ENCODE data around the gene CYP11A1.

Gene CYP11A1

GRCh38 chr15:74382004-74382816, 14.8 kb upstream of the CYP11A1 start:
- Histone ChIP-seq H3K27me3 (ENCODE audit: insufficient read depth, poor library complexity, severe bottlenecking) (no peaks in the 10 kb centered on the region), H3K27ac (replicated peaks) (no peak overlapping the region), H3K4me3 (replicated peaks; ENCODE audit: insufficient read depth, low read length) (no peak overlapping the region)
- TF ChIP-seq, protein P1, sequence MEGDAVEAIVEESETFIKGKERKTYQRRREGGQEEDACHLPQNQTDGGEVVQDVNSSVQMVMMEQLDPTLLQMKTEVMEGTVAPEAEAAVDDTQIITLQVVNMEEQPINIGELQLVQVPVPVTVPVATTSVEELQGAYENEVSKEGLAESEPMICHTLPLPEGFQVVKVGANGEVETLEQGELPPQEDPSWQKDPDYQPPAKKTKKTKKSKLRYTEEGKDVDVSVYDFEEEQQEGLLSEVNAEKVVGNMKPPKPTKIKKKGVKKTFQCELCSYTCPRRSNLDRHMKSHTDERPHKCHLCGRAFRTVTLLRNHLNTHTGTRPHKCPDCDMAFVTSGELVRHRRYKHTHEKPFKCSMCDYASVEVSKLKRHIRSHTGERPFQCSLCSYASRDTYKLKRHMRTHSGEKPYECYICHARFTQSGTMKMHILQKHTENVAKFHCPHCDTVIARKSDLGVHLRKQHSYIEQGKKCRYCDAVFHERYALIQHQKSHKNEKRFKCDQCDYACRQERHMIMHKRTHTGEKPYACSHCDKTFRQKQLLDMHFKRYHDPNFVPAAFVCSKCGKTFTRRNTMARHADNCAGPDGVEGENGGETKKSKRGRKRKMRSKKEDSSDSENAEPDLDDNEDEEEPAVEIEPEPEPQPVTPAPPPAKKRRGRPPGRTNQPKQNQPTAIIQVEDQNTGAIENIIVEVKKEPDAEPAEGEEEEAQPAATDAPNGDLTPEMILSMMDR (IDR thresholded peaks at IDR 0.05; ENCODE audit: insufficient read depth, low read length) = peak; percentile 83
- no peak for TF ChIP-seq SPI1 (IDR thresholded peaks at IDR 0.05; ENCODE audit: borderline replicate concordance, low read depth)
- peak; percentile 60 to 78 for DNase-seq (ENCODE audit: low read depth in 1 of 2, low spot score in 1 of 2)

DNA sequence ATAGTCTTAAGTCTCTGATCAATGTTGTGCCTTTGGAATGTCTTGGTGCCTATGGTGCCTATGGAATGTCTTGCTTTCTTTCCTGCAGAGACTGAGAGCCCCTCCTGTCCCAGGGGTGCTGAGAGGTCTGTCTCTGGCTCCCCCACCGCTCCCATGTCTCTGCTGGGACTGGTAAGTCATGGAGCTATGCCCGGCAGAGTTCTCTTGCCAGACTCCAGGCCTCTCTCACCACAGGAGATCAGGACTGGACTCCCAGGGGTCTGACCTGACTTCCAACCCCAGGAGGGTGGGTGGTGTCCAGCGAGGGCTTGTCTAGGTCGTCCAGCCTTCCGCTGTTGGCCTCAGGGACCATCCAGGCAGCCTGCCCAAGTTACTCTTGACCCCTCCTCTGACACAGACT, 14.0 kb upstream of the CYP11A1 start:
- H3K27me3 ChIP-seq (ENCODE audit: insufficient read depth, poor library complexity, severe bottlenecking) = no peaks in the 10 kb centered on the region
- TF ChIP-seq, protein P1 (IDR thresholded peaks at IDR 0.05; ENCODE audit: insufficient read depth, low read length) = no peak
- TF ChIP-seq GABPA (IDR thresholded peaks at IDR 0.05; ENCODE audit: low read depth) (no peak), POLR2AphosphoS5 (IDR thresholded peaks at IDR 0.05; ENCODE audit: low read depth) (no peak), REST (IDR thresholded peaks at IDR 0.05; ENCODE audit: insufficient replicate concordance, low read depth) (no peak), SPI1 (IDR thresholded peaks at IDR 0.05; ENCODE audit: borderline replicate concordance, low read depth) (no peak)

DNA sequence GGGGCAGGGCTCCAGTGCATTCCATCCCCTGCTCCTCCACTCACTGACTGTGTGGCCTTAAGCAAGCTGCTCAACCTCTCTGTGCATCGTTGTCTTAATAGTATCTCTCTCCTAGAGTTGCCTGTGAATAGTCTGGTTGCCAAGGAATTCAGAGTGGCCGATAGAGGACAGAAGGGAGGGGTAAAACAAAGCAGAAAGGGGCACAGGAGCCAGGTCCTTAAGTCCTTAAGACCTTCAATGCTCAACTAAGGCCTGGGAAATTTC, 13.7 kb upstream of the CYP11A1 start:
- no peak overlapping the region for H3K4me3 ChIP-seq (replicated peaks; ENCODE audit: insufficient read depth, low read length)
- H3K27me3 ChIP-seq (ENCODE audit: insufficient read depth, poor library complexity, severe bottlenecking) = no peaks in the 10 kb centered on the region
- DNase-seq (ENCODE audit: low read depth in 1 of 2, low spot score in 1 of 2) = no peak
- H3K27ac ChIP-seq (replicated peaks) = no peak overlapping the region
- TF ChIP-seq REST (IDR thresholded peaks at IDR 0.05; ENCODE audit: insufficient replicate concordance, low read depth) (no peak), POLR2AphosphoS5 (IDR thresholded peaks at IDR 0.05; ENCODE audit: low read depth) (no peak), SPI1 (IDR thresholded peaks at IDR 0.05; ENCODE audit: borderline replicate concordance, low read depth) (no peak), GABPA (IDR thresholded peaks at IDR 0.05; ENCODE audit: low read depth) (no peak)
- TF ChIP-seq, protein P1 (IDR thresholded peaks at IDR 0.05; ENCODE audit: insufficient read depth, low read length) = no peak

More for the DNA sequence above, 14.0 kb upstream of the CYP11A1 start:
- no peak for DNase-seq (ENCODE audit: low read depth in 1 of 2, low spot score in 1 of 2)
- no peak overlapping the region for H3K27ac ChIP-seq (replicated peaks)
- no peak overlapping the region for H3K4me3 ChIP-seq (replicated peaks; ENCODE audit: insufficient read depth, low read length)

Measured in HL-60 (cell line).